H9 (cell line): ENCODE data around the gene KLC1. TPM values are rescaled to one million over a fixed set of nuclear protein-coding genes. Genes with fewer than 3 reads are reported as not detected.
A peak's percentile ranks its signal among the peaks of the same experiment; 100 is the strongest.

Experiments used
- DNase-seq: peaks from one replicate; pipeline ENCODE4 v3.0.0-alpha.2; 2017
- H2AFZ ChIP-seq: one replicate; pipeline ENCODE4 v1.6.1; 2013; ENCODE audit warnings: mild to moderate bottlenecking, low read length, control low read depth, moderate library complexity
- H2AK5ac ChIP-seq: 2 replicates; pipeline ENCODE4 v1.6.1; 2013; ENCODE audit warnings: low read length, control low read depth, mixed read lengths; ENCODE audit not compliant: insufficient read length
- H2BK120ac ChIP-seq: one replicate; pipeline ENCODE4 v1.6.1; 2013; ENCODE audit warnings: low read depth, mild to moderate bottlenecking, low read length, control low read depth, inconsistent platforms; ENCODE audit not compliant: poor library complexity, severe bottlenecking
- H2BK12ac ChIP-seq: 2 replicates; pipeline ENCODE4 v1.6.1; 2013; ENCODE audit warnings: low read length, control low read depth, mixed read lengths, low read depth; ENCODE audit not compliant: insufficient read length
- H2BK15ac ChIP-seq: 2 replicates; pipeline ENCODE4 v1.6.1; 2013; ENCODE audit warnings: low read depth, low read length, control low read depth
- H2BK20ac ChIP-seq: one replicate; pipeline ENCODE4 v1.6.1; 2013; ENCODE audit warnings: low read depth, mild to moderate bottlenecking, low read length, control low read depth, inconsistent platforms; ENCODE audit not compliant: poor library complexity, severe bottlenecking
- H2BK5ac ChIP-seq: 2 replicates; pipeline ENCODE4 v1.6.1; 2013; ENCODE audit warnings: low read length, control low read depth, mixed read lengths; ENCODE audit not compliant: insufficient read length
- H3K14ac ChIP-seq: 2 replicates; pipeline ENCODE4 v1.6.1; 2013; ENCODE audit warnings: low read length, control low read depth; ENCODE audit not compliant: insufficient read depth
- H3K18ac ChIP-seq: 2 replicates; pipeline ENCODE4 v1.6.1; 2013; ENCODE audit warnings: low read depth, mild to moderate bottlenecking, mixed read lengths, low read length, control low read depth; ENCODE audit not compliant: insufficient read length
- H3K23ac ChIP-seq: 2 replicates; pipeline ENCODE4 v1.6.1; 2013; ENCODE audit warnings: low read length, control low read depth, mixed read lengths, low read depth; ENCODE audit not compliant: insufficient read length
- H3K23me2 ChIP-seq: 2 replicates; pipeline ENCODE4 v1.6.1; 2013; ENCODE audit warnings: low read depth, mild to moderate bottlenecking, mixed read lengths, low read length, control low read depth; ENCODE audit not compliant: insufficient read length, poor library complexity, severe bottlenecking
- H3K27ac ChIP-seq: 2 replicates; pipeline ENCODE4 v1.5.1; 2013; ENCODE audit warnings: low read length, control low read depth, mixed read lengths, low read depth; ENCODE audit not compliant: insufficient read length
- H3K27me3 ChIP-seq: 2 replicates; pipeline ENCODE4 v1.6.1; 2013; ENCODE audit warnings: low read length, control low read depth, inconsistent platforms; ENCODE audit not compliant: insufficient read depth
- H3K4ac ChIP-seq: 2 replicates; pipeline ENCODE4 v1.6.1; 2013; ENCODE audit warnings: low read depth, mild to moderate bottlenecking, control low read depth, inconsistent platforms, low read length, moderate library complexity
- H3K4me1 ChIP-seq: 2 replicates; pipeline ENCODE4 v1.6.1; 2013; ENCODE audit warnings: low read length, control low read depth, inconsistent platforms; ENCODE audit not compliant: insufficient read depth
- H3K4me2 ChIP-seq: 2 replicates; pipeline ENCODE4 v1.6.1; 2013; ENCODE audit warnings: low read length, control low read depth, mixed read lengths; ENCODE audit not compliant: insufficient read length, insufficient read depth
- H3K56ac ChIP-seq: 2 replicates; pipeline ENCODE4 v1.6.1; 2013; ENCODE audit warnings: low read depth, mild to moderate bottlenecking, mixed read lengths, low read length, control low read depth; ENCODE audit not compliant: insufficient read length
- H3K79me1 ChIP-seq: 2 replicates; pipeline ENCODE4 v1.6.1; 2013; ENCODE audit warnings: low read depth, mild to moderate bottlenecking, moderate library complexity, low read length, control low read depth, inconsistent platforms; ENCODE audit not compliant: insufficient read depth, poor library complexity, severe bottlenecking
- H3K79me2 ChIP-seq: 2 replicates; pipeline ENCODE4 v1.6.1; 2013; ENCODE audit warnings: low read length, control low read depth, inconsistent platforms; ENCODE audit not compliant: insufficient read depth
- H3K9ac ChIP-seq: 2 replicates; pipeline ENCODE4 v1.6.1; 2013; ENCODE audit warnings: low read length, control low read depth, mixed read lengths; ENCODE audit not compliant: insufficient read length; ENCODE audit errors: extremely low read depth
- H3K9me3 ChIP-seq: one replicate; pipeline ENCODE4 v1.6.1; 2013; ENCODE audit warnings: low read depth, low read length, inconsistent platforms; ENCODE audit not compliant: control insufficient read depth
- H3T11ph ChIP-seq: one replicate; pipeline ENCODE4 v1.6.1; 2013; ENCODE audit warnings: mild to moderate bottlenecking, low read length, control low read depth, inconsistent platforms
- H4K20me1 ChIP-seq: one replicate; pipeline ENCODE4 v1.6.1; 2013; ENCODE audit not compliant: control insufficient read depth, insufficient read length, insufficient read depth
- H4K5ac ChIP-seq: 2 replicates; pipeline ENCODE4 v1.6.1; 2013; ENCODE audit warnings: low read depth, mild to moderate bottlenecking, mixed read lengths, low read length, control low read depth; ENCODE audit not compliant: insufficient read length
- H4K8ac ChIP-seq: replicated peaks from 2 replicates; pipeline ENCODE4 v1.6.1; 2013; ENCODE audit warnings: low read length, control low read depth, mixed read lengths, low read depth; ENCODE audit not compliant: insufficient read length
- H4K91ac ChIP-seq: 2 replicates; pipeline ENCODE4 v1.6.1; 2013; ENCODE audit warnings: low read depth, mild to moderate bottlenecking, moderate library complexity, mixed read lengths, low read length, control low read depth; ENCODE audit not compliant: insufficient read length
- H3K27ac Mint-ChIP-seq, 3 experiments: 2 replicates in 2 of 3; 3 replicates in 1 of 3; pipeline ENCODE4 v1.8.0; 2020 to 2021; ENCODE audit warnings: mixed read lengths in 3 of 3, mild to moderate bottlenecking in 1 of 3, moderate library complexity in 1 of 3
- H3K27me3 Mint-ChIP-seq: 2 replicates; pipeline ENCODE4 v1.8.0; 2021; ENCODE audit warnings: low read depth, mild to moderate bottlenecking, moderate library complexity, mixed read lengths
- H3K36me3 Mint-ChIP-seq, 3 experiments: 2 replicates in 2 of 3; 3 replicates in 1 of 3; pipeline ENCODE4 v1.8.0; 2020 to 2021; ENCODE audit warnings: low read depth in 3 of 3, mixed read lengths in 3 of 3; ENCODE audit not compliant: insufficient read depth in 1 of 3
- H3K4me1 Mint-ChIP-seq, 2 experiments: 2 replicates each; pipeline ENCODE4 v1.8.0; 2020; ENCODE audit warnings: mixed read lengths in 2 of 2
- H3K4me3 Mint-ChIP-seq, 2 experiments: 2 replicates in 1 of 2; 3 replicates in 1 of 2; pipeline ENCODE4 v1.8.0; 2020 to 2021; ENCODE audit warnings: mild to moderate bottlenecking in 2 of 2, mixed read lengths in 2 of 2, moderate library complexity in 1 of 2
- H3K9me3 Mint-ChIP-seq, 2 experiments: 2 replicates in 1 of 2; 3 replicates in 1 of 2; pipeline ENCODE4 v1.8.0; 2020; ENCODE audit warnings: mild to moderate bottlenecking in 2 of 2, mixed read lengths in 2 of 2, moderate library complexity in 1 of 2
- CTCF ChIP-seq: fragments of 200-600 bp; sonication (generic); conservative IDR thresholded peaks from 3 replicates; pipeline ENCODE4 v1.8.0; 2021; ENCODE audit warnings: antibody characterized with exemption, mild to moderate bottlenecking
- WGBS: extraction: QIAGEN DNeasy Blood & Tissue Kit; methylation state at CpG from one replicate; pipeline ENCODE4 v1.1.7; 2013; ENCODE audit warnings: missing lambda C conversion rate, low lambda C conversion rate, mixed read lengths; ENCODE audit not compliant: insufficient read length; ENCODE audit errors: extremely low coverage; 5-methylcytosine and 5-hydroxymethylcytosine counted together
- total RNA-seq: library from RNA; stranded (reverse); gene quantifications from 2 replicates; pipeline ENCODE4 v1.2.1, GENCODE V29; 2021

The KLC1 gene
- total RNA-seq, 1 experiment from 2014 or later: 143 TPM

GRCh38 chr14:103739466-103739792 is 110.4 kb downstream of the KLC1 start:
- Histone ChIP-seq H3K27me3 (no peaks in the 10 kb centered on the region), H3K14ac (no peak overlapping the region), H2BK12ac (no peak overlapping the region), H4K5ac (no peak overlapping the region), H2AFZ (no peak overlapping the region), H4K20me1 (peaks cover 3% of the 10 kb centered on the region), H4K91ac (no peak overlapping the region), H2BK5ac (no peak overlapping the region), H3K79me2 (no peaks in the 10 kb centered on the region), H2AK5ac (no peak overlapping the region), H3K27ac (no peak overlapping the region), H2BK120ac (no peak overlapping the region), H3K56ac (no peak overlapping the region), H4K8ac (no peak overlapping the region), H3K23ac (no peak overlapping the region), H3K9me3 (no peaks in the 10 kb centered on the region), H3K4me2 (no peak overlapping the region), H3K4me1 (peaks cover 6% of the 10 kb centered on the region; the same call in 1 of the 2 replicates), H3T11ph (no peak overlapping the region), H2BK20ac (no peak overlapping the region), H3K18ac (no peak overlapping the region), H3K9ac (no peak overlapping the region), H2BK15ac (no peak overlapping the region), H3K23me2 (no peaks in the 10 kb centered on the region), H3K79me1 (no peaks in the 10 kb centered on the region), H3K4ac (no peak overlapping the region)
- Mint-ChIP-seq H3K36me3 (peaks cover 3 to 26% (median 10%) of the 10 kb centered on the region in 3 experiments; a peak in 6 of 7 replicates), H3K27me3 (no peaks in the 10 kb centered on the region), H3K9me3 (no peaks in the 10 kb centered on the region), H3K4me1 (peaks cover 19% of the 10 kb centered on the region in 2 experiments), H3K27ac (peak overlapping the region in 2 of 3 experiments; percentile 80 to 89; a peak in 5 of 7 replicates), H3K4me3 (no peak overlapping the region; a peak in 1 of 5 replicates)
- DNase-seq: no peak
- WGBS: no CpG with 5 or more reads among the region's 6 CpGs
- no peak for TF ChIP-seq CTCF
